NCI-H2107 treated with DMSO at 0.1 percent for 48 hours (cell line): ENCODE results near the gene ATP8A2.

Source experiments
- DNase-seq: peaks from one replicate; lab custom pipeline; 2025; ENCODE audit not compliant: unreplicated experiment; lab: John Stamatoyannopoulos, UW

The ATP8A2 gene

GRCh38 chr13:26024558-26024957, 652.8 kb downstream of the ATP8A2 start:
- DNase-seq, result no peak

DNA sequence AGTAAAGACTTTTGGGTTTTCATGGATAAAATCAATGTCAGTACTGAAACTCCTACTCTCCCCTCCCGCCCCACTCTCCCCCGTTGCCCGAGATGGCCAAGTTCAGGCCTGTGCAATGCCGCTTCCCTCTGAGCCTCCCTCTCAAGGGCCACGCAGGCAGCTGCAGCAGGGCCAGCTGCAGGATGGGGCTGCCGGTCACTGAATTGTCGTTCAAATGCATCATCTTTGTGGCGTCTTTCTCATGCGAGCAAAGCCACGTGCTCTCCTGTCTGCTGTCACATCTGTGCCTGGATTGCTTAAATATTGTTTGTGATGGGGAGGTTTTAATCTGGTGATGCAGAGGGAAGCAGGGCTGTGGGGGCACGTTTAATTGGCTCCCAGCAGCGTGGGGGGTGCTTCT, 653.4 kb downstream of the ATP8A2 start:
- no peak for DNase-seq

- no peak for DNase-seq
Measured at GRCh38 chr13:26025771-26026170, 654.0 kb downstream of the ATP8A2 start.

GRCh38 chr13:26026211-26026610, 654.4 kb downstream of the ATP8A2 start:
- DNase-seq, result no peak

DNA sequence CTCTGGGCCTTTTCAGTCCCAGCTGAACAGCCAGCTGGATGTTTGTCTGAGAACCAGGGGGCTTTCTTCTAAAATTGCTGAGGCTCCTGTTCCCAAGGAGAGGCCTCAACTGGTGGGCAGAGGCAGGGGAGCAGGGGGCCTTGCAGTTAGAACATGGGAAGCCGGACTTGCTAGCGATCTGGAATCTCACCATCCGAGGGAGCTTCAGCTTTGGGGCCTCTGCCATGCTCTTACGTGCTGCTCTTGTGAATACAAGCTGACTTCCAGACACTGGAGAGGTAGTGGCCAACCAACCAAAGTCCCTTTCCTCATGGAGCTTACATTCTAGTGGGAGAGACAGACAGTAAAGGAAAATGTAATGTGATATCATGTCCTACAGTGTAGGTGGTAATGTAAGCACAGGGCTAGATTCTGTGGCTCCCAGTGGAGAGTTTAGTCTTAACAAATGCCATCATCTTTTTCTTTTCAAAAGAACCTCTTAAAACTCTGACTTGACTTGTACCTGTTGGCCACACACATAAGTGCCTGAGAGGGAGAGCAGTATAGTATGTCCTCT, 657.9 kb downstream of the ATP8A2 start:
- DNase-seq, result no peak

DNA sequence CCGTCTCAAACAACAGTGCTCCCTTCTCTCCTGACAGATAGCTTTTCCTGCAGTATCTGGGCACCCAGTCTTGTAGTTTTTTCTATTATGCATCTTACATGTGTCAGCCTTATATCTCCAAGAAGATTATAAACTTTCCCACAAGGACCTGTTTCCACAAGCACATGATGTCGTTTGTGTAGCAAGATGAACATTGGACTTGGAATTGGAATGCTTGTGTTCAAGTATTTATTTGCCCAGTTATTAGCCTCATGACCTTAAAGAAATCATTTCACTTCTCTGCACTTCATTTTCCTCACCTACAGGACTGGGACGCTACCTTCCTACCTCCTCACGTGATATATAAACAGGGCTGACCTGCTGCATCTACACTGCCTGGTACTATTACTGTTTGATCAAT, 658.6 kb downstream of the ATP8A2 start:
- DNase-seq, result no peak

DNA sequence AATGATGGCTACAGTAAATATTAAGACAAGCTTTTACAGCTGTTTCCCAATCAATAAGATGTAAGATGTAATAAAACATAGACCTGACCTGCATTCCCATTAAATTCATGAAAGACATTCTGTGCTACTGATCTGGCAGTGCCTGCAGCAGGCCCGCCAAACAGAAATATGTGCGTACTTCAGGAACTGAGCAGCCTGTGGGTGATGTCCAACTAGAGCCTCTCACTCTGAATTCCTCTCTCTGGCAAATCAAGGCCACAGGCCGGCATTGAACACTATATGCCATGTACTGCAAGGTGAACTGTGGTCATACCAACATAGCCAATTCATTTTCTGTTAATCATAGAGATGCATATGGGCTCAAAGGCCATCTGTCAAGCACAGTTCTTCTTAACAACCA, 662.2 kb downstream of the ATP8A2 start:
- DNase-seq, result no peak

DNA sequence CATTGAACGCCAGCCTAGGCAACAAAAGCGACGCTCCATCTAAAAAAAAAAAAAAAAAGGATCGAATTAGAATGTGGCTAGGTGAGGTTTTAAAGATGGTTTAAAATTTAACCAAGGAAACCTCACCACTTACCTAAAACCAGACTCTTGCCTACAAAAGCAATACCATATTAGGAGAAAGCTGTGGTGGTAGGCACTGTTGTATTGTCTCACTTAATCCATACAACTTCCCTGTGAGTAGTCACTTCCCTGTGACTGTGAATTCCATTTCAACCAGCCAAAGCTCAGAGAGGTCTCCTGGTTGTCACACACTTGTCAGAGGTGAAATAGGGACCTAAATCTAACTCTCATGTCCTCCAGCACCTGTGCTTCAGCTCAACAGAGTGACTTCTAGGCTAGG, 664.6 kb downstream of the ATP8A2 start:
- DNase-seq, result no peak

DNA sequence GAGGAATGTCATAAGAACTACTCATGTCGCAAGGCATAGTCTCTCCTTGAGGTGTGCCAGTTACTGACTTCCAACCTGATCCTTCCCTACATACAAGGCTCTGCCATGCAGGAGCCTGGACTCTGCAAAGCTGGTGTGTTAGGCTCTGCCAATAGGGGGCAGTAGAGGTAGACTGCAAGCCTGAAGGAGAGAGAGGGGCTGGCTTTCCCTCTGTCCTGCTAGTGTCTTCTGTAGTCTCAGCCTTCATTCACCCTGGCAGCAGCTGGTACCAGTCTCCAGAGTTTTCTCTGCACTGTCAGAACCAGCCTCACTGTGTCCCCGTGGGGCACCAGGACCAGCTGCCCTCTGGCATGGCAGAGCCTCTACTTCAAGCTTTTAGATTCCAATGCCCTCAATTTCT, 665.5 kb downstream of the ATP8A2 start:
- DNase-seq, result no peak

DNA sequence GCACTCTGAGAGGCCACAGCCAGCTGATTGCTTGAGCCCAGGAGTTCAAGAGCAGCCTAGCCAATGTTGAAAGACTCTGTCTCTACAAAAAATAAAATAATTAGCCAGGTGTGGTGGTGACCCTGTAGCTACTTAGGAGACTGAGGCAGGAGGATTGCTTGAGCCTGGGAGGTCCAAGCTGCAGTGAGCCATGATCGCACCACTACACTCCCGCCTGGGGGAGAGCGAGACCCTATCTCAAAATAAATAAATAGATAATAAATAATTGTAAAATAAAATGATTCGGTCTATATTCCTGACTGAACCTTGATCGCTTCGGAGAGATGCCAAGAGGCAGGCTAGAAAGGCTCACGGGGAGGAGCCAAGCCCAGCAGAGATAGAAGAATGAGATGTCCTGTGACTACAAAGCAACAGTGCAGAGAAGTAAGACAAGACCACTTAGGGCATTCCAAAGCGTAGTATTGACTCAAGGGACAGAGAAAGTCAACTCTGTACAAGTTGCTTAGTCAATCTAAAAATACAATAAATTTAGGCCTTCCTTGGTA, 667.2 kb downstream of the ATP8A2 start:
- DNase-seq, result no peak

- no peak for DNase-seq
Measured at GRCh38 chr13:26041444-26041843, 669.7 kb downstream of the ATP8A2 start.

DNA sequence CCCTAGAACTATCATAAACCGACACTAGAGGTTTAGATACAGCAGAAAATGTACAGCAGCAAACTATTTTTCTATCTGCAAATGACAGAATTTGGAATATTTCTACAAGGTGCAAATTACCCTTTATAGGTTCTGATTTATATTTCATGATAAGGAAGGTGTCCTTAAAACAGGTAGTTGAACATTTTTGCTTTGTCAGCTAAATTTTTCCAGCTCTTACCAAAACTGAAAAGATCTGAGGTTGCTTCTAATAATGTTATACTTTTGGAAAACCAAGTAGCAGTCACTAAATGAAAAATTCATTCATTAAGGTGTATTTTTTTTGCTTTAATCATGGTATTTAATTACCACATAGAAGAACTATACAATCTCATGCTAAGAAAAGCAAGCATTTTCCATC, 671.0 kb downstream of the ATP8A2 start:
- no peak for DNase-seq

DNA sequence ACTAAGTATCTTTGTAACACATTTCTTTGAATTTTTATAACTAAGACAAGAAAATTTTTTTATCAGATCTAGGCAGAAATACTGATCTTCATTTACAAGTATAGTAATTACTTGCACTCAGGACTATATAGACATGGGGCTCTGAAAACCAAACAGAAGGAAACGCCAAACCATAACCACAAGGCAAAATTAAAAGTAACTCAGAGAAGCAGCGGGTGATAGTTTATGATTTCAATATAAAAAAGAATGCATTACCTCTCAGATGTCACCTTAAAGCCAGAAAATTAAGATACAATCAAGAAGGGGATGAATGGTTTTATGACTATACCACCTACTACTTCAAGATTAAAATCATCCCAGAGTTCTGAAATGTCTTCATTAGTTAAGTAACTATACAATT, 673.4 kb downstream of the ATP8A2 start:
- no peak for DNase-seq

- DNase-seq, result no peak
Measured at GRCh38 chr13:26046639-26047038, 674.9 kb downstream of the ATP8A2 start.

GRCh38 chr13:26047040-26047439, 675.3 kb downstream of the ATP8A2 start:
- no peak for DNase-seq

GRCh38 chr13:26048741-26049140, 677.0 kb downstream of the ATP8A2 start:
- no peak for DNase-seq

DNA sequence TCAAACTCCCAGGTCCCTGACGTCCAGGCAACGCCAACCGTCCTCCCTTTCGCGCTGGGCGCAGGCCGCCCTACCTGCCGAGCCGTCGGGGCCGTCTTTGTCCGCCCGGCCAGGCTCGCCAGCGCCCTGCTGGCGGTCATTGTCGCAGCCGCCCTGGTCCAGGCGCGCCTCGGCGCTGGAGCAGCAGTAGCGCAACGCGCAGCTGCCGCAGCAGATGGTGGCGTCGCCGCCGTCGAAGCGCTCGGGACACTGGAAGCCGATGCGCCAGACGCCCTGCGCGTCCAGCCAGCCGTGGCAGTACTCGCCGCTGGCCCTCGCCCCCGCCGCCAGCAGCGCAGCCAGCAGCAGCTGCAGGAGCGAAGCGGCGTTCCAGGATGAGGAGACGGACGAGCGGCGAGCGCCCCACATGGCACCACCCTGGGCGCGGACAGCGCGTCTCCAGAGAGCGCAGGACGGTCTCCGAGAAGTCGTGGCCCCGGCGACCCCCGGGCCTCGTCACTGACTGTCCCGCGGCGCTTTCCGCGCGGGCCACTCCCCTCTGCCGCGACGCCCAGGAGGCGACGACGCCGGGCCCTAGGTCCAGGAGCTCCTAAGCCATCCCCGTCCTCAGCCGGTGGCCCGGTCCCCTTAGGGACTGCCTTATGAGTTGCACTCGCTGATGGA, 678.9 kb downstream of the ATP8A2 start:
- DNase-seq, result no peak

- no peak for DNase-seq
Measured at GRCh38 chr13:26051231-26051656, 679.5 kb downstream of the ATP8A2 start.

DNA sequence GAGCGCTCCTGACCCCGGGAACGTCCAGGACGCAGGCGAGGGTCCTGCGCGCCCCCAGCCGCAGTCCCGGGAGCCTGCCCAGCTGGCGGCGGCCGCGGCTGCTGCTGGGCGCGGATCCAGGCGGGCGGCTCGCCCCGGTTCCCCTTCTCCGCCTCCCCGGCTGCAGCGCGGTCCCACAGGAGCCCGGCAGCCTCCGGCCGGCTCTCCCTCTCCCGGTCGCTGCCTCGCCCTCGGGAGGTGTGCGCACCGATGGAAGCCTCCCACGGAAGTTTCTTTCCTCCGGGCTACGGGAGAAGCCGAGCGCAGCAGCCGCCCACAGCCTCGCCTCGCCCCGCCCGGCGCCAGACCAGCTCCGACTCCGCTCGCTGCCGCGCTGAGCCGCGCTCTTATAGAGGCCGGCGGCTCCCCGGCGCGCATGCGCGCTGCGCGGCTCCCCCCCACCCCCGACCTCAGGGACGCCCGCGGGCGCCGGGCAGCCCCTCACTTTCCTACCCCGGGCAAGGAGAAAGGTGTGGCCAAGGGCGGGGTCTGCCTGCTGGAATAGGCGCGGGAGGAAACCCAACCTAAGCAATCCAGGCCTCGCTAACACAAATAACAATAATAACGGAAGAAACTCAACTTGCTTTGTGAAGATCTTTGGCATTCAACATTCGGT, 680.0 kb downstream of the ATP8A2 start, which contains the start of gene SHISA2:
SHISA2 (minus strand) TSS at position 360 of the 655 bp plus-strand sequence. CDS start 1,041 bp downstream, outside the sequence.
- no peak for DNase-seq

- no peak for DNase-seq
Measured at GRCh38 chr13:26052337-26052736, 680.6 kb downstream of the ATP8A2 start.

GRCh38 chr13:26053418-26053980, 681.7 kb downstream of the ATP8A2 start:
- no peak for DNase-seq

DNA sequence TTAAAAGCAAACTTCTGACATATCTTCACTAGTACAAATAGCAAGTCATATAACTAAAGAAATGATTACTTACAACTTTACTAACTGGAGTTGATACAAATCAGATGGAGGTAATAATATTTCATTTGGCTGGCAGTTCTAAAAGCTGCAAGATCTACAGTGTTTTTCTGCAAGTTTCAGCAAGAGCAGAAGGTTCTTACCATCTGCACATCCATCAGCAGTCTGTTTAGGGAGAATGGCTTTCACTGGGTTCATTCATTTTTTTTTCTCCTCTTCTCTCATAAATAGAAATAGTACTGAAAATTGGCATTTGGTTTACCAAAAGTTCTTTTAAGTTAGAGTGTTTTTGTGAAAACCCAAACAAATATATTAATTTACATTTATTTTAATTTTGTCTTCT, 683.1 kb downstream of the ATP8A2 start:
- no peak for DNase-seq
